Kidney (tissue), 14 donors: ENCODE data around the gene FNIP2. TPM values are rescaled to one million over a fixed set of nuclear protein-coding genes. Genes with fewer than 3 reads are reported as not detected.

Source experiments
- DNase-seq, 5 donors: peaks; one replicate each; pipeline ENCODE4 v3.0.0-alpha.2; 2013 to 2020
- FAIRE-seq: peaks from 2 replicates; lab custom pipeline; 2012; peaks lifted over from hg19 to GRCh38; lab: Jason Lieb, UNC
- H3K27ac ChIP-seq, 2 donors: one replicate each; pipeline ENCODE4 v1.7.0; 2013; ENCODE audit warnings: low read depth in 2 of 2, low read length in 2 of 2, inconsistent platforms in 1 of 2
- H3K27me3 ChIP-seq: one replicate; pipeline ENCODE4 v1.7.1; 2013; ENCODE audit warnings: low read length, inconsistent platforms; ENCODE audit not compliant: control insufficient read depth, insufficient read depth
- H3K36me3 ChIP-seq, 3 donors: one replicate each; pipeline versions ENCODE4 v1.7.0 to v1.7.1; 2013; ENCODE audit warnings: low read length in 3 of 3, control low read depth in 1 of 3, inconsistent platforms in 1 of 3; ENCODE audit not compliant: insufficient read depth in 3 of 3, control insufficient read depth in 2 of 3
- H3K4me1 ChIP-seq, 3 donors: one replicate each; pipeline versions ENCODE4 v1.7.0 to v1.7.1; 2013; ENCODE audit warnings: low read length in 3 of 3, inconsistent platforms in 1 of 3, low read depth in 1 of 3; ENCODE audit not compliant: control insufficient read depth in 2 of 3, insufficient read depth in 2 of 3
- H3K4me3 ChIP-seq, 3 donors: one replicate each; pipeline versions ENCODE4 v1.7.0 to v1.8.1; 2013; ENCODE audit warnings: low read length in 3 of 3, control low read depth in 1 of 3, inconsistent platforms in 1 of 3
- H3K9ac ChIP-seq, 3 donors: one replicate each; pipeline versions ENCODE4 v1.7.0 to v1.7.1; 2013; ENCODE audit warnings: low read length in 3 of 3, control low read depth in 1 of 3, inconsistent platforms in 1 of 3
- H3K9me3 ChIP-seq, 3 donors: one replicate each; pipeline versions ENCODE4 v1.7.0 to v1.7.1; 2013; ENCODE audit warnings: low read length in 3 of 3, control low read depth in 1 of 3, inconsistent platforms in 1 of 3; ENCODE audit not compliant: control insufficient read depth in 2 of 3, insufficient read depth in 1 of 3
- CTCF ChIP-seq: IDR thresholded peaks from 3 replicates; pipeline ENCODE4 v1.5.1; 2012; ENCODE audit warnings: mild to moderate bottlenecking, moderate library complexity, borderline replicate concordance; ENCODE audit not compliant: insufficient read depth; ENCODE audit errors: extremely low read depth
- intact Hi-C: fragments of 100-400 bp; cut with DNase I; formaldehyde crosslinking; loops from one replicate; pipeline ENCODE4 v1.11.1; 2022
- polyA plus RNA-seq: library from polyadenylated mRNA; stranded (reverse); fragments of 350-450 nt; fragmentation: Illumina TruSeq; extraction: RNeasy Lipid Tissue Mini Kit (QIAGEN cat#74804); gene quantifications from one replicate; pipeline ENCODE4 v1.2.3, GENCODE V29; 2014; ENCODE audit warnings: low read depth, low replicate concordance; ENCODE audit not compliant: insufficient read depth
- total RNA-seq: library from RNA; stranded (reverse); fragmentation: NEBNext Ultra II Directional; extraction: Animal tissue kit (Norgen Biotek cat#: 25700); gene quantifications from one replicate; pipeline ENCODE4 v1.2.1, GENCODE V29; 2021
- donor health status: control.
- donor health status: control.
- donor health status: control.
- donor health status: control.
- donor health status: control.
- donor health status: DM: yes; HTN: yes; CAD: no.
- donor health status: Normal renal cell carcinoma (clear cell type).

Gene FNIP2
- total and polyA plus RNA-seq, 2 donors from 2014 or later, result 13.2 to 65.1 TPM

DNA sequence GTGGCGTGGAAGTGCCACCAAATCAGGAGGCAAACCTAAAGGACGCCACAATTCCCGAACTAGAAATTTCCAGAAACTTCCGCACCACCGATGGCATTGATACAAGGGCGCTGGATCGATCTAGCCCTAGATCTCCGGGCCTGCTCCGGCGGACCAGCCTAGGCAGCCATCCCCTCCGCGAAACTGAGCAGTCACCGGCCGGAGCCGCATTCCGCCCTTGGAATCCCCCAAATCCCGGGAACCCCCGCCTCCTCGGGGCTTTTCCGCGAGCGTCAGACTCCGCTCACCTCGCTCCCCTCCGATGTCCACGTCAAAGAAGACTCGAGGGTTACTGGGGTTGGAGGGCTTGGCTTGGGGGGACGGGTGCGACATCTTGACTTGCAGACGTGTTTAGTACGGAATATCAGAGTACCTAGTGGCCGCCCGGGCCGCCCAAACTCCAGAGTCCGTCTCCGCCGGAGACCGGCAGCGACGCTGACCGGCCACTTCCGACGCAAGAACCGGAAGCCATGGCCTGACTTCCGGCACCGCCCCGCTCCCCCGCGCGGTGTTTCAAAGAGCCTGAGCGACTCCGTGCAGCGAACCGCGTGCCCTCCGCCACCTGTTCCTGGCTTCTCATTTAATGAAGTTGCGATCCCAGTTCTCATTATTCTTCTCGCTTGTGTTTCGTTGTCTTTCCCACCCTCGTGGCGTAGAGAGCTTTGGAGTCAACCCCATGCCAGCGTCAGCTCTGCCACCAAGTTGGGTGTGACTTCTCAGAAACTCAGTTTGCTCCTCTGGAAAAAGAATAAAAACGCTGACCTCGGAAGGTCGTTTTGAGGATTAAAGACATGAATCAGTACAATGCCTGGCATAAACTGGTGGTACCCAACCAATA, 45.7 kb upstream of the FNIP2 start, which contains the start of gene PPID:
TSS of gene PPID (minus strand) at position 480 of the 877 bp plus-strand sequence. CDS start at position 372, 108 bp downstream.
- FAIRE-seq, result no peak
- TF ChIP-seq CTCF, result no peak
- peak; percentile 88 to 95 (median 92) for DNase-seq
- Histone ChIP-seq H3K9ac (peak within 1 kb of the TSS; percentile 90 to 97 (median 97)), H3K9me3 (no peaks in the 10 kb centered on the region), H3K4me1 (peaks cover 4 to 9% (median 6%) of the 10 kb centered on the region in 3 donors), H3K27me3 (no peaks in the 10 kb centered on the region), H3K4me3 (peak within 1 kb of the TSS; percentile 88 to 97 (median 88)), H3K36me3 (peaks cover 2 to 19% (median 17%) of the 10 kb centered on the region in 3 donors), H3K27ac (peak within 1 kb of the TSS; percentile 97)
- intact Hi-C loops, result no loop called here

DNA sequence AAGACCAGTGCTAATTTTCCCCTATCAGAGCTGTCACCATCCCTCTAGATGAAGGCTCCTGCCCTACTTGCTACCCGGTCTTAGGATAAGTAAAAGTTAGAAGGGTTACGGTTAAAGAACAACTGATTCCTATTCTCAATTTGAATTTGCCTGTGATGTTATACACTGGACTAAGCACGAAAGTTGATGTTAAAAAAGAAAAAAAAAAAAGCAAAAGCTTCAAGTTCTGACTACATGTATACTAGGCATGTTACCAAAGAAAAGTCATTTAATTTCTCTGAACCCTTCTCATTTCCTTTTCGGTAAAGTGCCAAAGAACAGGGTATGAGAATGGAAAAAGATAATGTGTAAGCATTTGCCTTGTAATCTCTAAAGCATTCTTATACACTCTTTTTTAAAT, 44.2 kb upstream of the FNIP2 start:
- no peak for TF ChIP-seq CTCF
- Histone ChIP-seq H3K36me3 (peaks cover 0 to 7% (median 4%) of the 10 kb centered on the region in 3 donors), H3K4me3 (no peak overlapping the region), H3K9ac (no peak overlapping the region), H3K27me3 (peaks cover 2% of the 10 kb centered on the region), H3K27ac (no peak overlapping the region), H3K9me3 (no peaks in the 10 kb centered on the region), H3K4me1 (peaks cover 4 to 9% (median 6%) of the 10 kb centered on the region in 3 donors)
- intact Hi-C loops, result no loop called here
- DNase-seq (no peak), FAIRE-seq (no peak)

- intact Hi-C loops, result no loop called here
- Histone ChIP-seq H3K4me3 (no peak overlapping the region), H3K4me1 (peaks cover 4 to 8% (median 6%) of the 10 kb centered on the region in 3 donors), H3K36me3 (no peaks in the 10 kb centered on the region), H3K9ac (no peak overlapping the region), H3K9me3 (no peaks in the 10 kb centered on the region), H3K27me3 (peaks cover 2% of the 10 kb centered on the region), H3K27ac (no peak overlapping the region)
- FAIRE-seq (no peak), DNase-seq (no peak)
- TF ChIP-seq CTCF, result no peak
Observed at GRCh38 chr4:158726633-158727032, 42.2 kb upstream of the FNIP2 start.
